Endothelial cell of umbilical vein (primary cell): ENCODE data around the gene PGAM2. TPM values are rescaled to one million over a fixed set of nuclear protein-coding genes. Genes with fewer than 3 reads are reported as not detected.

ENCODE experiments used
- BruUV-seq: library from RNA; stranded (reverse); fragments of 400-500 nt; replicated peaks from 2 replicates; lab custom pipeline; 2021; lab: Mats Ljungman, UMichigan
- CTCF ChIA-PET: fragments of 300-600, 350-600 bp; sonication (Branson Sonifier 250); formaldehyde crosslinking; loops from one replicate; lab custom pipeline; 2021; ENCODE audit warnings: antibody characterized with exemption, inconsistent platforms; lab: Charles Lee
- POLR2A ChIA-PET: fragments of 300-600, 350-600 bp; sonication (Branson Sonifier 250); formaldehyde crosslinking; loops from one replicate; lab custom pipeline; 2021; ENCODE audit warnings: antibody characterized with exemption, inconsistent platforms; lab: Charles Lee
- DNase-seq: peaks from one replicate; pipeline ENCODE4 v3.0.0-alpha.2; 2011; ENCODE audit warnings: low read depth, low spot score
- FAIRE-seq: peaks from 2 replicates; lab custom pipeline; 2011; peaks lifted over from hg19 to GRCh38; lab: Jason Lieb, UNC
- H2AFZ ChIP-seq: 2 replicates; pipeline ENCODE4 v1.6.0; 2012; ENCODE audit warnings: low read depth, low read length, control low read depth, inconsistent platforms
- H3K27ac ChIP-seq: 2 replicates; pipeline ENCODE4 v1.5.1; 2011; ENCODE audit warnings: low read depth, mild to moderate bottlenecking, control low read depth, low read length, moderate library complexity; ENCODE audit not compliant: insufficient read depth
- H3K27me3 ChIP-seq, 2 experiments: 2 replicates each; pipeline versions ENCODE4 v1.6.0 to v1.6.1; 2011; ENCODE audit warnings: low read length in 2 of 2, mixed read lengths in 1 of 2; ENCODE audit not compliant: control insufficient read depth in 2 of 2, insufficient read depth in 2 of 2
- H3K36me3 ChIP-seq, 2 experiments: 2 replicates in 1 of 2; 3 replicates in 1 of 2; pipeline ENCODE4 v1.5.1; 2011; ENCODE audit warnings: low read length in 2 of 2, mild to moderate bottlenecking in 1 of 2, moderate library complexity in 1 of 2; ENCODE audit not compliant: control insufficient read depth in 2 of 2, insufficient read depth in 2 of 2; ENCODE audit errors: extremely low read depth in 1 of 2
- H3K4me1 ChIP-seq: 3 replicates; pipeline ENCODE4 v1.5.1; 2011; ENCODE audit warnings: mild to moderate bottlenecking, low read length; ENCODE audit not compliant: control insufficient read depth, insufficient read depth; ENCODE audit errors: extremely low read depth
- H3K4me2 ChIP-seq: 2 replicates; pipeline ENCODE4 v1.6.1; 2011; ENCODE audit warnings: low read length, control low read depth, mixed read lengths; ENCODE audit not compliant: insufficient read depth
- H3K4me3 ChIP-seq, 3 experiments: fragments of 200-600 bp in 1 of 3; sonication (generic), shearing (Covaris generic) in 1 of 3; replicated peaks in 1 of 3; 2 replicates each; pipeline ENCODE4 v1.5.1; 2011 to 2016; ENCODE audit warnings: control low read depth in 3 of 3, low read length in 3 of 3, mild to moderate bottlenecking in 2 of 3, inconsistent platforms in 1 of 3, low read depth in 1 of 3, moderate library complexity in 1 of 3; ENCODE audit not compliant: insufficient read depth in 1 of 3
- H3K79me2 ChIP-seq: 2 replicates; pipeline ENCODE4 v1.6.0; 2012; ENCODE audit warnings: low read length, inconsistent platforms; ENCODE audit not compliant: control insufficient read depth, insufficient read depth
- H3K9ac ChIP-seq: replicated peaks from 2 replicates; pipeline ENCODE3; 2011; ENCODE audit warnings: low read length, control low read depth; ENCODE audit not compliant: insufficient read depth; ENCODE audit errors: extremely low read depth
- H3K9me1 ChIP-seq: replicated peaks from 3 replicates; pipeline ENCODE4 v1.6.0; 2011; ENCODE audit warnings: mild to moderate bottlenecking, low read length; ENCODE audit not compliant: control insufficient read depth, insufficient read depth; ENCODE audit errors: extremely low read depth
- H3K9me3 ChIP-seq: replicated peaks from 2 replicates; pipeline ENCODE4 v1.5.1; 2012; ENCODE audit warnings: low read length, inconsistent platforms; ENCODE audit not compliant: control insufficient read depth, insufficient read depth
- H4K20me1 ChIP-seq: replicated peaks from 2 replicates; pipeline ENCODE3; 2011; ENCODE audit warnings: mild to moderate bottlenecking, low read length; ENCODE audit not compliant: control insufficient read depth, insufficient read depth; ENCODE audit errors: extremely low read depth
- CTCF ChIP-seq, 2 donors: IDR thresholded peaks; 1 replicate in 1 of 2; 2 replicates in 1 of 2; pipeline ENCODE4 v1.5.1; 2011; ENCODE audit warnings: low read length in 2 of 2, mild to moderate bottlenecking in 2 of 2, moderate library complexity in 2 of 2, control low read depth in 1 of 2, inconsistent platforms in 1 of 2, low read depth in 1 of 2; ENCODE audit not compliant: insufficient read depth in 1 of 2; ENCODE audit errors: extremely low read depth in 1 of 2
- EZH2 ChIP-seq: IDR thresholded peaks from 2 replicates; pipeline ENCODE4 v1.6.1; 2012; ENCODE audit warnings: borderline replicate concordance, low read depth, mild to moderate bottlenecking, moderate library complexity, low read length, inconsistent platforms; ENCODE audit not compliant: severe bottlenecking
- FOS ChIP-seq: IDR thresholded peaks from 2 replicates; pipeline ENCODE4 v1.6.1; 2011; ENCODE audit warnings: mild to moderate bottlenecking, low read length, moderate library complexity, borderline replicate concordance; ENCODE audit not compliant: insufficient read depth
- GATA2 ChIP-seq: IDR thresholded peaks from 2 replicates; pipeline ENCODE4 v1.7.0; 2011; ENCODE audit warnings: low read depth, mild to moderate bottlenecking, moderate library complexity, mixed read lengths, low read length; ENCODE audit not compliant: insufficient read length, insufficient read depth
- JUN ChIP-seq: IDR thresholded peaks from 2 replicates; pipeline ENCODE4 v1.6.1; 2011; ENCODE audit warnings: borderline replicate concordance, low read depth; ENCODE audit not compliant: insufficient read length, insufficient read depth
- MAX ChIP-seq: IDR thresholded peaks from 2 replicates; pipeline ENCODE4 v1.6.1; 2011; ENCODE audit not compliant: insufficient read depth, insufficient read length
- MYC ChIP-seq: IDR thresholded peaks from one replicate; pipeline ENCODE4 v1.6.1; 2011; ENCODE audit warnings: mild to moderate bottlenecking, low read depth, low read length
- POLR2A ChIP-seq: IDR thresholded peaks from 2 replicates; pipeline ENCODE4 v1.6.1; 2012; ENCODE audit warnings: low read depth, mild to moderate bottlenecking, control low read depth, low read length
- POLR2AphosphoS5 ChIP-seq: IDR thresholded peaks from 2 replicates; pipeline ENCODE4 v1.6.1; 2012; ENCODE audit warnings: low read depth, mild to moderate bottlenecking, control low read depth, low read length, moderate library complexity; ENCODE audit not compliant: insufficient read depth
- dilution Hi-C: fragments of 300-500 bp; cut with MboI; formaldehyde crosslinking; loops from one replicate; pipeline ENCODE4 v1.15.0; 2019; ENCODE audit warnings: low sequenced_read_pairs; ENCODE audit not compliant: extremely low pct_ligation_motif_present
- intact Hi-C: fragments of 100-400 bp; cut with micrococcal nuclease; formaldehyde crosslinking; loops from one replicate; pipeline ENCODE4 v1.10.0; 2022
- polyA plus RNA-seq, 4 experiments: library from polyadenylated mRNA; depleted of rRNA in 3 of 4; stranded (reverse) in 3 of 4; unstranded in 1 of 4; fragments of >200 nt; gene quantifications; 2 replicates each; pipeline versions ENCODE4 v1.2.1 to v1.2.3, GENCODE V29; 2011 to 2012; ENCODE audit warnings: missing spikeins in 1 of 4
- total RNA-seq: library from RNA; stranded (reverse); gene quantifications from 2 replicates; pipeline ENCODE4 v1.2.3, GENCODE V29; 2021

PGAM2 gene
- total and polyA plus RNA-seq, 2 donors (not counting 3 experiments of a cell fraction or from before 2014, with no cell fraction given): 0.19 TPM; not detected in 1

- no peak overlapping the region for H3K4me3 ChIP-seq
- H3K36me3 ChIP-seq: peaks cover 0 to 8% of the 10 kb centered on the region in 2 experiments
- no peaks in the 10 kb centered on the region for H3K79me2 ChIP-seq
- no peak overlapping the region for H3K27ac ChIP-seq
- dilution Hi-C loops: no loop called here
- POLR2A ChIA-PET: no interaction called here
- no peak overlapping the region for H3K4me2 ChIP-seq
- TF ChIP-seq FOS: no peak
- no peak for TF ChIP-seq POLR2A
- TF ChIP-seq MYC: no peak
- TF ChIP-seq GATA2: no peak
- TF ChIP-seq CTCF (IDR thresholded peaks at IDR 0.05; ENCODE audit: extremely low read depth in 1 of 2, insufficient read depth in 1 of 2, low read depth in 1 of 2, low read length in 2 of 2): no peak
- no peak for TF ChIP-seq MAX
- TF ChIP-seq JUN: no peak
- no peak for TF ChIP-seq EZH2
- no peak for TF ChIP-seq POLR2AphosphoS5
- no peak for DNase-seq
- no peak for FAIRE-seq
- H3K9ac ChIP-seq: no peak overlapping the region
- intact Hi-C loops: loop anchor here (1.0 to 5.0 kb wide), 6 partner anchors 51 to 420 kb away; partner anchors contain the start of genes NUDCD3 and POLD2
- no peaks in the 10 kb centered on the region for H3K27me3 ChIP-seq
- H2AFZ ChIP-seq: no peak overlapping the region
- CTCF ChIA-PET: interaction anchor here (0.7 to 2.6 kb wide), 19 partner anchors 8 to 493 kb away, joined by 3 to 60 read pairs (median 7); partner anchors contain the start of genes AEBP1, POLD2 and YKT6
- H3K9me1 ChIP-seq: no peaks in the 10 kb centered on the region
- H3K9me3 ChIP-seq: no peaks in the 10 kb centered on the region
- no TSS peak for BruUV-seq
- H3K4me1 ChIP-seq: peaks cover 27% of the 10 kb centered on the region
- H4K20me1 ChIP-seq: no peaks in the 10 kb centered on the region
Measured at GRCh38 chr7:44071726-44072363, 6.5 kb upstream of the PGAM2 start.
